K562 (cell line): Measurements from ENCODE around the gene E2F2. TPM values are rescaled to one million over a fixed set of nuclear protein-coding genes. Genes with fewer than 3 reads are reported as not detected.
A peak's percentile ranks its signal among the peaks of the same experiment; 100 is the strongest.

Source experiments
- BRD9 ChIP-seq: fragments of 450-650 bp; IDR thresholded peaks from 2 replicates; pipeline ENCODE4 v1.6.1; 2018; ENCODE audit warnings: low read depth; ENCODE audit not compliant: partially characterized antibody
- C11orf30 ChIP-seq: fragments of 450-650 bp; IDR thresholded peaks from 2 replicates; pipeline ENCODE4 v1.6.1; 2016; ENCODE audit warnings: low read depth, mild to moderate bottlenecking
- CBX8 ChIP-seq: fragments of 200-600 bp; sonication (generic); IDR thresholded peaks from 2 replicates; pipeline ENCODE4 v1.6.1; 2012; ENCODE audit warnings: borderline replicate concordance, mixed run types, low read depth, mild to moderate bottlenecking, moderate library complexity, mixed read lengths, low read length, control low read depth, inconsistent platforms; ENCODE audit not compliant: poor library complexity, severe bottlenecking; ENCODE audit errors: extremely low read depth
- CHD4 ChIP-seq: fragments of 200-600 bp; sonication (generic); IDR thresholded peaks from 3 replicates; pipeline ENCODE4 v1.6.1; 2012; ENCODE audit warnings: low read depth, mild to moderate bottlenecking, mixed read lengths, low read length, inconsistent platforms; ENCODE audit not compliant: insufficient read depth, insufficient replicate concordance, poor library complexity, severe bottlenecking
- HDAC8 ChIP-seq: fragments of 450-650 bp; IDR thresholded peaks from 2 replicates; pipeline ENCODE4 v1.6.1; 2016; ENCODE audit warnings: mild to moderate bottlenecking, missing genetic modification characterization, moderate library complexity, missing compliant biosample characterization
- KDM1A ChIP-seq, 2 experiments: fragments of 450-650 bp; IDR thresholded peaks; 2 replicates each; pipeline ENCODE4 v1.6.1; 2016; ENCODE audit warnings: mild to moderate bottlenecking in 2 of 2
- MCM5 ChIP-seq: fragments of 450-650 bp; IDR thresholded peaks from 2 replicates; pipeline ENCODE4 v1.6.1; 2016; ENCODE audit warnings: low read depth
- MYC ChIP-seq, 2 experiments: fragments of 250-450 bp in 1 of 2; sonication (Bioruptor Pico) in 1 of 2; IDR thresholded peaks; 2 replicates each; pipeline versions ENCODE4 v1.5.1 to v1.6.1; 2012 to 2021; ENCODE audit warnings: low read depth in 2 of 2, borderline replicate concordance in 1 of 2, improper control_type of control experiment in 1 of 2, low read length in 1 of 2, mild to moderate bottlenecking in 1 of 2, moderate library complexity in 1 of 2
- NR4A1 ChIP-seq, 2 experiments: fragments of 250-450 bp in 1 of 2; fragments of 450-650 bp in 1 of 2; sonication (Bioruptor Pico) in 1 of 2; IDR thresholded peaks; 2 replicates each; pipeline versions ENCODE4 v1.4.0 to v1.6.1; 2016 to 2020; ENCODE audit warnings: mild to moderate bottlenecking in 2 of 2, missing compliant biosample characterization in 1 of 2, missing genetic modification characterization in 1 of 2, moderate library complexity in 1 of 2
- RCOR1 ChIP-seq, 2 experiments: IDR thresholded peaks; 2 replicates each; pipeline ENCODE4 v1.6.1; 2012; ENCODE audit warnings: low read depth in 2 of 2, low read length in 2 of 2, borderline replicate concordance in 1 of 2, improper control_type of control experiment in 1 of 2
- SMARCE1 ChIP-seq: fragments of 450-650 bp; IDR thresholded peaks from 2 replicates; pipeline ENCODE4 v1.7.1; 2016; ENCODE audit warnings: mild to moderate bottlenecking
- ZFP36 ChIP-seq: fragments of 150-350 bp; IDR thresholded peaks from 2 replicates; pipeline ENCODE4 v1.6.1; 2018; ENCODE audit warnings: low read length, low read depth; ENCODE audit not compliant: partially characterized antibody
- ZNF561 ChIP-seq: fragments of 450-650 bp; formaldehyde crosslinking; conservative IDR thresholded peaks from 2 replicates; pipeline ENCODE4 v1.4.0; 2020; ENCODE audit warnings: mild to moderate bottlenecking, moderate library complexity
- ZNF699 ChIP-seq: fragments of 250-450 bp; sonication (Bioruptor Pico); IDR thresholded peaks from 2 replicates; pipeline ENCODE4 v1.8.0; 2021; ENCODE audit warnings: mild to moderate bottlenecking, moderate library complexity; ENCODE audit not compliant: insufficient replicate concordance
- polyA plus RNA-seq, 8 experiments: library from polyadenylated mRNA; depleted of rRNA in 4 of 8; stranded (reverse) in 5 of 8; unstranded in 3 of 8; fragments of >200 nt; fragmentation: Nextera tagmentation in 2 of 8; fragmentation: Illumina TruSeq in 1 of 8; extraction: Ambion mirVana in 2 of 8; extraction: Trizol in 1 of 8; gene quantifications; 2 replicates each; pipeline versions ENCODE4 v1.2.1 to v1.2.3, GENCODE V29; 2011 to 2014; ENCODE audit warnings: inconsistent platforms in 1 of 8, missing spikeins in 1 of 8
- total RNA-seq, 7 experiments: library from RNA; depleted of rRNA in 6 of 7; stranded (reverse); fragments of >200 nt in 6 of 7; fragmentation: Illumina TruSeq in 2 of 7; extraction: Trizol in 2 of 7; gene quantifications; 2 replicates each; pipeline versions ENCODE4 v1.2.1 to v1.2.3, GENCODE V29; 2011 to 2021; ENCODE audit warnings: low replicate concordance in 1 of 7
- TF ChIP-seq, protein P1 (sequence below): fragments of 250-450 bp; sonication (Bioruptor Pico); IDR thresholded peaks from 2 replicates; pipeline ENCODE4 v1.4.0; 2020; ENCODE audit warnings: borderline replicate concordance
- TF ChIP-seq, protein P2 (sequence below): fragments of 450-650 bp; IDR thresholded peaks from 2 replicates; pipeline ENCODE4 v1.6.1; 2014; ENCODE audit warnings: low read depth, mild to moderate bottlenecking, moderate library complexity, borderline replicate concordance
- TF ChIP-seq, protein P3 (sequence below): sonication (generic); formaldehyde crosslinking; IDR thresholded peaks from 2 replicates; pipeline ENCODE4 v1.8.0; 2022; ENCODE audit warnings: mild to moderate bottlenecking, low read depth, missing genetic modification reagents
- TF ChIP-seq, protein P4 (sequence below): fragments of 450-650 bp; formaldehyde crosslinking; IDR thresholded peaks from 2 replicates; pipeline ENCODE4 v1.4.0; 2022; ENCODE audit warnings: missing genetic modification characterization
- TF ChIP-seq, protein P5 (sequence below): IDR thresholded peaks from 2 replicates; pipeline ENCODE4 v1.6.1; 2011; ENCODE audit warnings: borderline replicate concordance, low read depth, mild to moderate bottlenecking, moderate library complexity, low read length; ENCODE audit not compliant: insufficient read depth, poor library complexity, severe bottlenecking

Gene E2F2
- total and polyA plus RNA-seq, 9 of the 15 experiments (the other 6 are each of a cell fraction or from before 2014, with no cell fraction given), result 3.1 to 25.3 (median 11.4) TPM

DNA sequence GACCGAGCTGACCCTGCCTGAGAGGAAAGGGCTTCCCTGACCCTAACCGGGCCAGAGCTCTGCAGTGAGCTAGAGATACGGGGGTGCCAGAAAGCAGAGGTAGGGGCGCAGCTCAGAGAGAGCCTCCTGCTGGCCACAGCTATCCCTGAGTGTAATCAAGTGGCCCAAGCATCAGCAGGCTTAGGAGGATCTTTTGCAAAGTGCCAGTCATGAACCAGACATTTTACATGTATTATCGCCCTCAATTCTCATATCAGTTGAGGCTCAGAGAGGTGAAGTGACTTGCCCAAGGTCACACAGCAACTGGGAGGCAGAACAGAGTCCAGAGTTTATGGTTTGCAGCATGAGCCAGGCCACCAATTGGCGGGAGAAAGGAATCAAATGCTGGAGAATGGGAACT is 35.3 kb upstream of the E2F2 start (continued):
- TF ChIP-seq MCM5 (no peak), BRD9 (peak; percentile 37), CHD4 (peak; percentile 27), KDM1A (IDR thresholded peaks at IDR 0.05) (peak; percentile 77 to 89), CBX8 (no peak), C11orf30 (no peak), SMARCE1 (no peak), RCOR1 (IDR thresholded peaks at IDR 0.05; ENCODE audit: borderline replicate concordance in 1 of 2, low read depth in 2 of 2, low read length in 2 of 2) (peak in 1 of 2 experiments; percentile 58; a peak in 1 of 4 replicates), ZNF699 (no peak), HDAC8 (tag) (no peak), NR4A1 (CRISPR knock-in tag; IDR thresholded peaks at IDR 0.05) (no peak), NR4A1 (tag; IDR thresholded peaks at IDR 0.05) (no peak), MYC (IDR thresholded peaks at IDR 0.05; ENCODE audit: low read depth, low read length) (no peak), MYC (CRISPR knock-in tag; IDR thresholded peaks at IDR 0.05; ENCODE audit: borderline replicate concordance, low read depth) (no peak), ZFP36 (peak; percentile 94), ZNF561 (no peak)
- TF ChIP-seq, protein P1, sequence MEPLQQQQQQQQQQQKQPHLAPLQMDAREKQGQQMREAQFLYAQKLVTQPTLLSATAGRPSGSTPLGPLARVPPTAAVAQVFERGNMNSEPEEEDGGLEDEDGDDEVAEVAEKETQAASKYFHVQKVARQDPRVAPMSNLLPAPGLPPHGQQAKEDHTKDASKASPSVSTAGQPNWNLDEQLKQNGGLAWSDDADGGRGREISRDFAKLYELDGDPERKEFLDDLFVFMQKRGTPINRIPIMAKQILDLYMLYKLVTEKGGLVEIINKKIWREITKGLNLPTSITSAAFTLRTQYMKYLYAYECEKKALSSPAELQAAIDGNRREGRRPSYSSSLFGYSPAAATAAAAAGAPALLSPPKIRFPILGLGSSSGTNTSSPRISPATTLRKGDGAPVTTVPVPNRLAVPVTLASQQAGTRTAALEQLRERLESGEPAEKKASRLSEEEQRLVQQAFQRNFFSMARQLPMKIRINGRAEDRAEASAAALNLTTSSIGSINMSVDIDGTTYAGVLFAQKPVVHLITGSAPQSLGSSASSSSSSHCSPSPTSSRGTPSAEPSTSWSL (CRISPR knock-in tag), result no peak
- TF ChIP-seq, protein P2, sequence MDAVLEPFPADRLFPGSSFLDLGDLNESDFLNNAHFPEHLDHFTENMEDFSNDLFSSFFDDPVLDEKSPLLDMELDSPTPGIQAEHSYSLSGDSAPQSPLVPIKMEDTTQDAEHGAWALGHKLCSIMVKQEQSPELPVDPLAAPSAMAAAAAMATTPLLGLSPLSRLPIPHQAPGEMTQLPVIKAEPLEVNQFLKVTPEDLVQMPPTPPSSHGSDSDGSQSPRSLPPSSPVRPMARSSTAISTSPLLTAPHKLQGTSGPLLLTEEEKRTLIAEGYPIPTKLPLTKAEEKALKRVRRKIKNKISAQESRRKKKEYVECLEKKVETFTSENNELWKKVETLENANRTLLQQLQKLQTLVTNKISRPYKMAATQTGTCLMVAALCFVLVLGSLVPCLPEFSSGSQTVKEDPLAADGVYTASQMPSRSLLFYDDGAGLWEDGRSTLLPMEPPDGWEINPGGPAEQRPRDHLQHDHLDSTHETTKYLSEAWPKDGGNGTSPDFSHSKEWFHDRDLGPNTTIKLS, result no peak
- TF ChIP-seq, protein P3, sequence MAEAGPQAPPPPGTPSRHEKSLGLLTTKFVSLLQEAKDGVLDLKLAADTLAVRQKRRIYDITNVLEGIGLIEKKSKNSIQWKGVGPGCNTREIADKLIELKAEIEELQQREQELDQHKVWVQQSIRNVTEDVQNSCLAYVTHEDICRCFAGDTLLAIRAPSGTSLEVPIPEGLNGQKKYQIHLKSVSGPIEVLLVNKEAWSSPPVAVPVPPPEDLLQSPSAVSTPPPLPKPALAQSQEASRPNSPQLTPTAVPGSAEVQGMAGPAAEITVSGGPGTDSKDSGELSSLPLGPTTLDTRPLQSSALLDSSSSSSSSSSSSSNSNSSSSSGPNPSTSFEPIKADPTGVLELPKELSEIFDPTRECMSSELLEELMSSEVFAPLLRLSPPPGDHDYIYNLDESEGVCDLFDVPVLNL (CRISPR knock-in tag), result no peak
- TF ChIP-seq, protein P4, sequence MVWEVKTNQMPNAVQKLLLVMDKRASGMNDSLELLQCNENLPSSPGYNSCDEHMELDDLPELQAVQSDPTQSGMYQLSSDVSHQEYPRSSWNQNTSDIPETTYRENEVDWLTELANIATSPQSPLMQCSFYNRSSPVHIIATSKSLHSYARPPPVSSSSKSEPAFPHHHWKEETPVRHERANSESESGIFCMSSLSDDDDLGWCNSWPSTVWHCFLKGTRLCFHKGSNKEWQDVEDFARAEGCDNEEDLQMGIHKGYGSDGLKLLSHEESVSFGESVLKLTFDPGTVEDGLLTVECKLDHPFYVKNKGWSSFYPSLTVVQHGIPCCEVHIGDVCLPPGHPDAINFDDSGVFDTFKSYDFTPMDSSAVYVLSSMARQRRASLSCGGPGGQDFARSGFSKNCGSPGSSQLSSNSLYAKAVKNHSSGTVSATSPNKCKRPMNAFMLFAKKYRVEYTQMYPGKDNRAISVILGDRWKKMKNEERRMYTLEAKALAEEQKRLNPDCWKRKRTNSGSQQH, result no peak
- TF ChIP-seq, protein P5, sequence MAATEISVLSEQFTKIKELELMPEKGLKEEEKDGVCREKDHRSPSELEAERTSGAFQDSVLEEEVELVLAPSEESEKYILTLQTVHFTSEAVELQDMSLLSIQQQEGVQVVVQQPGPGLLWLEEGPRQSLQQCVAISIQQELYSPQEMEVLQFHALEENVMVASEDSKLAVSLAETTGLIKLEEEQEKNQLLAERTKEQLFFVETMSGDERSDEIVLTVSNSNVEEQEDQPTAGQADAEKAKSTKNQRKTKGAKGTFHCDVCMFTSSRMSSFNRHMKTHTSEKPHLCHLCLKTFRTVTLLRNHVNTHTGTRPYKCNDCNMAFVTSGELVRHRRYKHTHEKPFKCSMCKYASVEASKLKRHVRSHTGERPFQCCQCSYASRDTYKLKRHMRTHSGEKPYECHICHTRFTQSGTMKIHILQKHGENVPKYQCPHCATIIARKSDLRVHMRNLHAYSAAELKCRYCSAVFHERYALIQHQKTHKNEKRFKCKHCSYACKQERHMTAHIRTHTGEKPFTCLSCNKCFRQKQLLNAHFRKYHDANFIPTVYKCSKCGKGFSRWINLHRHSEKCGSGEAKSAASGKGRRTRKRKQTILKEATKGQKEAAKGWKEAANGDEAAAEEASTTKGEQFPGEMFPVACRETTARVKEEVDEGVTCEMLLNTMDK, result peak; percentile 22
